GM12865 (cell line): ENCODE data around the gene GNPDA2.
A peak's percentile ranks its signal among the peaks of the same experiment; 100 is the strongest.

ENCODE experiments used
- DNase-seq: peaks from one replicate; pipeline ENCODE4 v3.0.0; 2010; ENCODE audit warnings: low read depth
- H3K4me3 ChIP-seq: 2 replicates; pipeline ENCODE4 v1.5.1; 2011; ENCODE audit warnings: mild to moderate bottlenecking, low read depth, low read length, control low read depth
- CTCF ChIP-seq: IDR thresholded peaks from 2 replicates; pipeline ENCODE4 v1.5.1; 2011; ENCODE audit warnings: low read length, control low read depth, low read depth, inconsistent platforms; ENCODE audit not compliant: insufficient read depth; ENCODE audit errors: missing control alignments

Gene GNPDA2

GRCh38 chr4:44700427-44700826, 25.9 kb downstream of the GNPDA2 start:
- DNase-seq = no peak
- H3K4me3 ChIP-seq = no peak overlapping the region
- no peak for TF ChIP-seq CTCF

- TF ChIP-seq CTCF = no peak
- H3K4me3 ChIP-seq = no peak overlapping the region
- no peak for DNase-seq
Measured at GRCh38 chr4:44684648-44685047, 41.7 kb downstream of the GNPDA2 start.

GRCh38 chr4:44679060-44679459, 47.3 kb downstream of the GNPDA2 start:
- DNase-seq = peak; percentile 28
- no peak for TF ChIP-seq CTCF
- peak overlapping the region; percentile 93 for H3K4me3 ChIP-seq

- no peak for TF ChIP-seq CTCF
- peak; percentile 95 for DNase-seq
- H3K4me3 ChIP-seq = peak within 1 kb of the TSS; percentile 93
Measured at GRCh38 chr4:44678094-44679041, 48.0 kb downstream of the GNPDA2 start, which contains the start of gene GUF1. Gene GUF1, plus strand, starts transcription at chr4:44678420. Its CDS starts 203 bp downstream, at chr4:44678623.

GRCh38 chr4:44675366-44675765, 51.0 kb downstream of the GNPDA2 start:
- no peak for DNase-seq
- TF ChIP-seq CTCF = no peak

GRCh38 chr4:44674471-44674870, 51.9 kb downstream of the GNPDA2 start:
- no peak for TF ChIP-seq CTCF
- DNase-seq = no peak
- H3K4me3 ChIP-seq = no peak overlapping the region

More at GRCh38 chr4:44675366-44675765, 51.0 kb downstream of the GNPDA2 start:
- H3K4me3 ChIP-seq = no peak overlapping the region
